ENCODE results near the gene HYI.

- TF ChIP-seq CTCF (IDR thresholded peaks at IDR 0.05) (no peak), POLR2AphosphoS5 (IDR thresholded peaks at IDR 0.05) (no peak)
Measured at GRCh38 chr1:43477716-43478115, 24.0 kb upstream of the HYI start.
